NCI-H1930 (cell line): ENCODE measurements around the gene LLGL1.
"Not testable (repeated sequence)": the region's sequence is repeated elsewhere in the genome, so short reads cannot be mapped to it uniquely, and the experiment has no call there.

Source experiments
- DNase-seq, 2 experiments: peaks; one replicate each; lab custom pipeline; 2025; lab: John Stamatoyannopoulos, UW

LLGL1 gene

GRCh38 chr17:18194394-18194793, 31.0 kb upstream of the LLGL1 start:
- DNase-seq = no peak

DNA sequence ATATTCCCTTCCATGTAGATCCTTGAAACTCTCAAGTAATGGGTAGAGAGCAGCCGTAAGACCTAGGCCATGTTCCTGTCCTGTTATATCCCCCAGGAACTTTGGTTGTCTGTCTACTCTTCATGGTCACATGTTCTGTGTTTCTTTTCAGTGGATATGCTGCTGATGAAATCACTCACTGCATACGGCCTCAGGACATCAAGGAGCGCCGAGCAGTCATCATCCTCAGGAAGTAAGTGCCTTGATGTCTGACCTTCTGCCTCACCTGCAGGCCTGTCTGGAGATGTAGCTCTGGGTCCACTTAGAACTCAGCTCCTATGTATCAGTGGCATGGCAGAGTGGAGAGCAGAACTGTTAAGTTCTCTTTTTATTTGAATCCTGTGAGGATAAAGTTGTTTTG, 30.6 kb upstream of the LLGL1 start:
- DNase-seq = no peak

DNA sequence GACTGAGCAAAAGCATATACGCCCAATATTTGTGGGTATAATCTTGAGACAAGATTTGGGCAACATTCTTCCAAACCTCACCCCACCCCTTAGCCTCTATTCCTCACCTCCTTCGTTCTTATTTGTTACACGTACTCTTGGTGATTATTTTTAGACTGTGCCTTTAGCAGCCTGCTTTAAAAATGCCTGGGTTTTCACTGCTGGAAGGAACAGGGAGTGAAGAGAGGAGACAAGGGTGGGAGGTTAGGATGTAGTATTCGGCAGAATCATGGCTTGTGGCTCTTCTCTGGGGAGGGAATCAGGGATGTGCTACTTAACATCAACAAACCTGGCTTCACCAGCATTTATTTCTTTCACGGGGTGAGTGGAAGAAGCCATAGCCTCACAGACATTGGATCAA, 30.2 kb upstream of the LLGL1 start:
- DNase-seq = no peak

GRCh38 chr17:18197535-18198194, 27.8 kb upstream of the LLGL1 start:
- DNase-seq = no peak

GRCh38 chr17:18198530-18198929, 26.9 kb upstream of the LLGL1 start:
- DNase-seq = no peak

- no peak for DNase-seq
These were observed 24.3 kb upstream of the LLGL1 start for GRCh38 chr17:18201108-18201507.

- DNase-seq = no peak
These were observed 22.1 kb upstream of the LLGL1 start for GRCh38 chr17:18203308-18203707.

DNA sequence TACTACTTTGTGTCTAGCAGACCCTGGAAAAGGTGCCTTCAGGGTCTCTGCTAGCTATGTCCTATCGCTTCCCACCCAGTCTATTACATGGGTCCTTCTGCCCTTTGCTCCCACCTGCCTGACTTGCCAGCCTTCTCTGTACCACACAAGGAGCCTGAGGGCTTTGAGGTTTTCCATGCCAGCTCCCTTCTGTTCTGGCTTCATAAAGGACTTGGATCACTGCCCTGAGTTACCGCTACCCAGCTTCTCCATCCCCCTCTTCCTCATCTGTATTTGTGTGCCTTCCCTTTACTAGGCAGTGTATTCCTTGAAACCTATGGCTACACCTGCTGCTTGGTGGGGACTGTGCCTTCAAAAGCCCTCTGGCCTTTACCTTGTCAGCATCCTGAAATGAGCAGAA, 19.6 kb upstream of the LLGL1 start:
- no peak for DNase-seq

- DNase-seq = no peak
These were observed 18.5 kb upstream of the LLGL1 start for GRCh38 chr17:18206962-18207361.

- no peak for DNase-seq
These were observed 17.3 kb upstream of the LLGL1 start for GRCh38 chr17:18208092-18208491.

DNA sequence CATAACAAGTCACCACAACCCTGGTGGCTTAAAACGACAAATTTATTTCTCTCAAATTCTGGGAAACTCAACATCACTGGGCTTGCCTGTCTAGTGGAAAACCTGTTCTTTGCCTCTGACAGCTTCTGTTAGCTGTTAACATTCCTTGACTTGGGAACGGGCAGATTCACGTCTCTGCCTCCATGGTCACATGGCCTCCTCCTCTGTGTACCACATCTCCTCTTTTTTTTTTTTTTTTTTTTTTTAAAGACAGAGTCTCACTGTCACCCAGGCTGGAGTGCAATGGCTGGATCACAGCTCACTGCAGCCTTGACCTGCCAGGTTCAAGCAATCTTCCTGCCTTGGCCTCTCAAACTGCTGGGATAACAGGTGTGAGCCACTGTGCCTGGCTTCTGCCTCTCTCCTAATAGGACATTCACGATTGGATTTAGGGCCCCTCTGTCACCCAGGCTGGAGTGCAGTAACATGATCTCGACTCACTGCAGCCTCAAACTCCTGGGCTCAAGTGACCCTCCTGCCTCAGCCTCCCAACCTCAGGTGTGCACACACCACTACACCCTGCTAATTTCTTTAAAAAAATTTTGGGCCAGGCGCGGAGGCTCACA, 11.7 kb upstream of the LLGL1 start:
- no peak for DNase-seq

GRCh38 chr17:18216906-18217305, 8.5 kb upstream of the LLGL1 start:
- not testable (repeated sequence) for DNase-seq

DNA sequence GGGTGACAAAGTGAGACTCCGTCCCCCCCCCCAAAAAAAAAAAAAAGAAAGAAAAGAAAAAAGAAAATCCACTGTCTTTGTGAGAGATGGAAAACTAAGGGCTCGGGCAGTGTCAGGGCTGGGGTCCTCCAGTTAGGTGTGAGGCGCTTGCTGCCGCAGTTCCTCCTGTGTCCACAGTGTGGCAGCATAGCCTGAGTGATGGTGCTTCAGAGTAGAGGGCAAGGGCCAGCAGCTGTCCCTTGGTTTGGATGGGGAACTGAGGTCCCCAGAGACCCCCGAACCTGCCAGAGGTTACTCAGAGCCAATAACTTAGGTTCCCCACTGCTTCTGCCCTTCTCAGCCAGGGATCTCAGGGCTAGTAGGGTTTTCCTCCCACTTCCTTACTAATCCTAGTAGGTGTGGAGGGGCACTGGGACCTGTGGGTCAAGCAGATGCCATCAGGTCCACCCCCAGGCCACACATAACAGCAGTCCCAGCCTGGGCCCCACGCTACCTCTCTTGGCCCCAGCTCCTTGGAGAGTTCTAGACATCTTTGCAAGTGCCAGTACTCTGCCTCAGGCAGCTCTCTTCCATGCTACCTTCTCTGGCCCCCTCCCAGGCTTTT, 7.9 kb upstream of the LLGL1 start:
- DNase-seq = peak; percentile 43 to 47

DNA sequence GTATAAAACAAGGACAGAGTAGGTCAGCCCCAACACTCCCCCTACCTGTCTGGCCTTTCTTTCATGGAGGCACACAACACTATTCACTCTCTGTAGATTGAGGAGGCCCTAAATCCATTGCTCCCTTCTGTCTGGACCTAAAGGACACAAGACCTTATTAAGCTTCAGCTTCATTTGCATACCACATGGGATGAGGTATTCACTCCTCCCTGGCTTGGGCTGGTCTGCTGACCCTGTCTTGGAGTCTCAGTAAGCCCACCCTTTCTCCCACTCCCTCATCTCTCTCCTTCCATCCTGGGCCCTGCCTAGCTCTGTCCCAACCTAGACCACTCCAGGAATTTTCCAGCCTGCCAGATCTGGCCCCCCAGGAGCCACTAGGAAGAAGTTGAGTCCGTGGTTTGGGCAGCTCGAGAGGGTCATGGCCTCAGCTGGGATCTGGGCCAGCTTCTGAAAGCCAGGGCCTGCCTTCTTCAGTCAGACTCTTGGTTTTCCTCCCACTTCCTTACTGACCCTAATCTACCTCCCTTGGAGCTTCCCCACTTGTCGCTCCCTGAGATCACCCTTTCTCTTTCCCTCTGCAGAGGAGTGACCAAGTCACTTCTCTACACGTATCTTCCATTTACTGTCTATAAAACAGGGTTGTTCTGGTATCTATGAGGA, 6.5 kb upstream of the LLGL1 start:
- no peak for DNase-seq

DNA sequence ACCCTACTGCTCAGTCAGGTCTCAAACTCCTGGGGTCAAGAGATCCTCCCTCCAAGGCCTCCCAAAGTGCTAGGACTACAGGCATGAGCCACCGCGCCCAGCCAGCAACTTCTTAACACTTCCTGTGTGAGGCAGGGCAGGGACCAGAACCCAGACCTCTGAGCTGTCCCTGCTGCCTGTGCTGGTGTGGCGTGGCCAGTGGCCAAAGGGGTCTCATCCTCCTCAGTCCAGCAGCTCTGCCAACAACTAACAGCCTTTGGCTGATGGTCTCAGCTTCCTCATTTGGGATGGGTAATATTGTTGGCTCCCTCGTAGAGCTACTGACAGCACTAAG, 1.4 kb upstream of the LLGL1 start:
- no peak for DNase-seq

- DNase-seq = no peak
These were observed 881 bp upstream of the LLGL1 start for GRCh38 chr17:18224387-18225120.

DNA sequence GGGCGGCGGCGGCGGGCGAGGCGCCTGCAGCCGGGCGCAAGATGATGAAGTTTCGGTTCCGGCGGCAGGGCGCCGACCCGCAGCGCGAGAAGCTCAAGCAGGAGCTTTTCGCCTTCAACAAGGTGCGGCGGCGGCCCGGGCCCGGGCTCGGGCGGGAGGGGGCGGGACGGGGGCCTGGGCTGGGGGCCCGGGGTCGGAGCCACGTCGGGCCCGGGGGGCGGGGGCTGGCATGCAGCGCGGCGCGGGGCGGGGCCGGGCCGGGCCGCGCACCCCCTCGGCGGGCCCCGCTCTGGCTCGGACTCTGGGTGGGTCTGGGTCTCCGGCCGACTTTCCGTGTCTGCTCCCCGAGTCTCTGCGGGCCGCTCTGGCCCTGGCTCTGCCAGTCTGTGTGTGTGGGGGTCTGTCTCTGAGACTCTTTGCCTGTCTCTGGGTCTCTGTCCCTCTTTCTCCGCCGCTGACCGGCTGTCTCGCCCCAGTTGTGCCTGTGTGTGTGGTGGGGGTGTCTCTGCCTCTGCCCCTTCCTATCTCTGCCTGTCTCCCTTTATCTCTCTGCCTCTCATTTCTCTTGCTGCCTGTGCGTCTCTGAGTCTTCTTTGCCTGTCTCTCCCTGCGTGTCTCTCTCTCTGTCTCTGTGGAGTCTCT, 328 bp downstream of the LLGL1 start:
- no peak for DNase-seq

GRCh38 chr17:18226284-18226945, 980 bp downstream of the LLGL1 start:
- no peak for DNase-seq

- DNase-seq = no peak
These were observed 2.2 kb downstream of the LLGL1 start for GRCh38 chr17:18227635-18228034.

DNA sequence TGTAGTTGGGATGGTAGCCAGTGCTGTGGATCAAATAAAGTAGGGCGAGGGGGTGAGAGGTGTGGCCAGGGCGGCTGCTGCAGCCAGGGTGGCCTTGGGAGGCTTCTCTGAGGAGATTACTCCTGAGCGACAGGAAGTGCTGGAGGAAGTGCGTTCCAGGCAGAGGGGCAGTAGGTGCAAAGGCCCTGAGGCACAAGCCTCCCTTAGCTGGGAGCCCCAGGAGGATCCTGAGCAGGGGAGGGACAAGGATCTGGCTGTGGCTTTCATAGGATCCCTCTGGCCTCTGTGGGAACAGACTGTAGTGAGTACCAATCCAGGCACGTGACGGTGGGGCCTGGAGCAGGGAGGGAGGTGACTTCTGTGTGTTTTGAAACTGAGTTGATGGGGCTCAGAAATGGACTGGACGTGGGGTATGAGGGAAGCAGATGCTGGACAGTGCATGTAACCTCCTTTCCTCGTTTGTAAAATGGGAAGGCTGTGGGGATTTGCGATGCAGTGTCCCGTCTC, 2.8 kb downstream of the LLGL1 start:
- DNase-seq = no peak

GRCh38 chr17:18229254-18229653, 3.8 kb downstream of the LLGL1 start:
- no peak for DNase-seq
